ENCODE data around the gene WFS1.

- TF ChIP-seq CTCF (IDR thresholded peaks at IDR 0.05; ENCODE audit: insufficient read depth, low read length, poor library complexity, severe bottlenecking), result no peak
- no peak for TF ChIP-seq EZH2phosphoT487 (conservative IDR thresholded peaks at IDR 0.05; ENCODE audit: low read length)
Observed at GRCh38 chr4:6348408-6348807, 78.8 kb downstream of the WFS1 start.
